GM06990 (cell line): ENCODE results near the gene MRPL2.
"Not testable (repeated sequence)": the region's sequence is repeated elsewhere in the genome, so short reads cannot be mapped to it uniquely, and the experiment has no call there.

Experiments used
- DNase-seq: peaks from one replicate; pipeline ENCODE4 v3.0.0-alpha.2; 2011; ENCODE audit not compliant: insufficient read length; ENCODE audit errors: extremely low read depth
- H3K27me3 ChIP-seq: replicated peaks from 2 replicates; pipeline ENCODE4 v1.6.0; 2011; ENCODE audit warnings: low read length; ENCODE audit not compliant: control insufficient read depth, insufficient read depth
- H3K36me3 ChIP-seq: 2 replicates; pipeline ENCODE4 v1.5.1; 2011; ENCODE audit warnings: low read length; ENCODE audit not compliant: control insufficient read depth, insufficient read depth
- H3K4me3 ChIP-seq: replicated peaks from 2 replicates; pipeline ENCODE4 v1.5.1; 2011; ENCODE audit warnings: low read depth, mild to moderate bottlenecking, control low read depth, low read length
- CTCF ChIP-seq: IDR thresholded peaks from 2 replicates; pipeline ENCODE4 v1.5.1; 2011; ENCODE audit warnings: low read length, control low read depth, mild to moderate bottlenecking, inconsistent platforms; ENCODE audit not compliant: insufficient read depth, poor library complexity, severe bottlenecking

Gene MRPL2

DNA sequence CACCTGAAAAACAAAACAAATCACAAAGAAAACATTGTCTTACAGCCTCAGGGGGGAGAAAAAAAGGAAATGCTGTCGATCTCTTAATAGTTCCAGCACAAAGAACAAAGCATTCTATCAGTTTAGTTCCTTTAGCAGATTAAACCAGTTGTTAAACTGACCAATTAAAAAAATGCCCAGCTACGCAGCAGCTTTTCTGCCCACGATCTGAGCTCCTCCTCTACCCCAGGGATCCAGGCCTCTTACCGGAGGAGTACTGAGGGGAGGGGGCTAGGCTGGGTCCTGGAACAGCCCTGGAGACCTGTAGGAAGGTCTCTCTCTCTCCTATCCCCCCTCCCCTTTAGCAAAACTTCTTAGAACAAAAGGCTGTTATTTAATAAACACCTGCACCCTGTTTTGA lies 30.2 kb upstream of the MRPL2 start:
- TF ChIP-seq CTCF, result no peak
- no peaks in the 10 kb centered on the region for H3K36me3 ChIP-seq
- no peaks in the 10 kb centered on the region for H3K27me3 ChIP-seq
- DNase-seq, result no peak
- no peak overlapping the region for H3K4me3 ChIP-seq

- DNase-seq, result no peak
- Histone ChIP-seq H3K4me3 (no peak overlapping the region), H3K36me3 (no peaks in the 10 kb centered on the region), H3K27me3 (no peaks in the 10 kb centered on the region)
- no peak for TF ChIP-seq CTCF
These were observed 29.4 kb upstream of the MRPL2 start for GRCh38 chr6:43088654-43089056.

DNA sequence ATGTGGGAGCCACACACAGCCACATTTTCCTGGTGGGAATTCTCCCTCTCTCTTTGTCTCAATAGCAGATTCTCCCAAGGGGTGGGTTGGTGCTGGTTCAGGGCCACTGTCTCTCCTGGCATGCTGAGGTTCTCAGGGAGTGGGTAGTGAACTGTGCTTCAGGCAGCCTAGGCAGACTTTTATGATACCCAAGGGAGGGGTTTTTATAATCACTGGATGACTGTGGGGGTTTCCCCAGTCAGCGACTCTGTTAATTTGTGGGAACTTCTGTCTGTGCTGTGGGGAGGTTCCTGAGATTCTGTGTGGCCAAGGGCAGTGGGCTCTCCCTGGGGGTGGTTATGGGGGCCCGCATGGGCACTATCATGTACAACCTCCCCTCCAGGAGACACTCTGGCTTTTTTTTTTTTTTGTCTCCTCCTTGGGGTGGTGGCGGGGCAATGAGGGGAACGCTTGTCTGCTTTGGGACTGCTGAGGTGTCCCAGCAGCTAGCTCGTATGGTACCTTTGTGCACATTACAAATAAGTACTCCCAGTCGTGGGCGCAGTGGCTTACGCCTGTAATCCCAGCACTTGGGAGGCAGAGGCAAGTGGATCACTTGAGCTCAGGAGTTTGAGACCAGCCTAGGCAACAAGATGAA lies 26.9 kb upstream of the MRPL2 start:
- H3K4me3 ChIP-seq, result no peak overlapping the region
- DNase-seq, result peak; percentile 32

GRCh38 chr6:43082806-43083655 lies 23.8 kb upstream of the MRPL2 start:
- no peak for TF ChIP-seq CTCF
- no peaks in the 10 kb centered on the region for H3K36me3 ChIP-seq
- DNase-seq, result no peak
- no peak overlapping the region for H3K4me3 ChIP-seq
- H3K27me3 ChIP-seq, result no peaks in the 10 kb centered on the region

More for the DNA sequence above, 26.9 kb upstream of the MRPL2 start:
- Histone ChIP-seq H3K27me3 (no peaks in the 10 kb centered on the region), H3K36me3 (no peaks in the 10 kb centered on the region)
- no peak for TF ChIP-seq CTCF

- not testable (repeated sequence) for H3K36me3 ChIP-seq, DNase-seq, H3K4me3 ChIP-seq, H3K27me3 ChIP-seq
These were observed 22.7 kb upstream of the MRPL2 start for GRCh38 chr6:43081922-43082321.

DNA sequence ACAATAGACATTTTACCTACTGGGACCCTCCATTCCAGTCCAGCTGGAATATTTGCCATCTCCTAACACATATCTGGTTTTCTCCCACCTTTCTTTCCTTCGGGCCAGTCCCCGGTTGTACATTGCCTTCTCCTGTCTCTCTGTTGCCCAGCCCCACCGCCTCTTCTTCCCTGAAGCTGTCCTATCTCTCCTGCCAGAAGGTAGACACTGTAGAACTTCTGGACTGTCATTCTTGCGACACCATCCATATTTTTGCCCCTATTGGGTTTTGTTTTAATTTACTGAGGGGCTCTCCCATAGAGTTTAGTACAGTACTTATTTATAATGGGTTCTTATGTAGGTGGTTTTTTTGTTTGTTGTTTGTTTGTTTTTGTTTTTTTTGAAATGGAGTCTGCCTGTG lies 21.8 kb upstream of the MRPL2 start:
- Histone ChIP-seq H3K36me3 (no peaks in the 10 kb centered on the region), H3K4me3 (no peak overlapping the region), H3K27me3 (no peaks in the 10 kb centered on the region)
- no peak for TF ChIP-seq CTCF
- DNase-seq, result no peak
